Stimulated activated CD4-positive, alpha-beta T cell treated with anti-CD3 and anti-CD28 coated beads, Interleukin-4, amount 100 ng/mL, for 1 hour (primary cell): ENCODE measurements around the gene GPD2.
"Not testable (repeated sequence)": the region's sequence is repeated elsewhere in the genome, so short reads cannot be mapped to it uniquely, and the experiment has no call there.

Source experiments
- DNase-seq: peaks from one replicate; pipeline ENCODE4 v3.0.0-alpha.2; 2020

Gene GPD2

DNA sequence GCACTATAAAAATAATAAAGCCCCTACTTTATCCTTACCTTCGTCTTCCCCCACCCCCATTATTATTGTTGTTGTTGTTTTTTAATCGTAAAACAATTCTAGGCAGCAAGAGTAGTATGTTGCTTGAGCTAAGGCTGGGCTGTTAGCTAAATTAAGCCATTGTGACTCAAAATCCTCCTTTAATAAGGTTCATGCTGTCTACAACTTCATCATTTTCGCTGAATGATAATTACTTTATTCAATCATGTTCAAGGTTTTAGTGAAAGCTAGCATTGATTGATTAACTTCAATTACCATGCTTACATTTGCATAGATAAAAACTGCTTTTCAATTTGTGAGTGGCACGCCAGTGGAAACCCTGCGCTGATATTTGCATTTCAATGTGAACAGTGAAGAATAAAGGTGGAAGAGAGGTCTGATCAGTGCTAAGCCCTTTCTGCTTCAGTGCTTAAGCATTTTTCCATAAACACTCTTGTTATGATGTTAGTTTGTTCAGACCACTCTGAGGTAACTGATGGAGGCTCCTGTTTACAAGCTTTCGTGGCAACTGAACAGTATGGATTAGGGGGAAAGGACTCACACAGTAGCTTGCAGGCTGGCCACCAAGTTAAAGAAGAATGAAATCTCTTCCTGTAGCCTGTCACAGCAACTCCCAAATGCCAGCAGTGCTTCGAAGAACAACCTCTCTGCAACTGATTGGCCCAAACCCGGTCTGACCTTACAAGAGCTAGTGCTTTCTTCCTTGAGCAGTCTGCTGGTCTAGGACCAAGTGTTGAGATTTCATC, 156.8 kb downstream of the GPD2 start:
- no peak for DNase-seq

DNA sequence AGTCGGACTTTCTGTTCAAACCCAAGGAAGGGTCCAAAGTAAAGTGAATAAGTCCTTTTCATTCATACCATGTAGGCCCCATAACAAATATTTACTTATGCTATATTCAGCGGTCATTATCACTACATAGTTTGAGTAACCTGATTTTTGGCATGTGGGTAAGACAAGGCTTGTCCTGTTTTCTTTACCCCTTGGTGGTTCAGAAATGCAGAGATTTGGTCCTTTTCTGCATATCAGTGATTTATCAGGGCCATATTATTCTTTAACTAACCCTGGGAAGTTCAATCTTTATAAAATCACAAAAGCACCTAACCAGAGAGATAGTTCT, 157.4 kb downstream of the GPD2 start:
- no peak for DNase-seq

DNA sequence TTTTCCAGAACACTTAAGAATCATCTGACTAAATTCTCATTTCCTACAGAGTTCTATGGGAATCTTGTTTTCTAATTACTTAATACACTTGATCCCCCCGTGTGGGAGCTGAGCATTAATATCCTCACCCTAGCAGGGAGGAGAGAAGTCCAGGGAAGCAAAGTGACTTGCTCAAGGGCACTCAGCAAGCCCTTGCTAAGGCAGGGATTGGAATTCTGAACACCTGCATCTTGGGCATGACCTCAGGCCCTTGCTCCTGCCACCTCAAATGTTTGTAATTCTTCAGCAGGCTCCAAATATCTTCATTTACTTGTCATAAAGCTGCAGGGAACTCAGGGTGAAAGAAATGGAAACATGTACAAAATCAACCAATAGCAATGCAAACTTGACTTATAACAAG, 162.4 kb downstream of the GPD2 start:
- no peak for DNase-seq

DNA sequence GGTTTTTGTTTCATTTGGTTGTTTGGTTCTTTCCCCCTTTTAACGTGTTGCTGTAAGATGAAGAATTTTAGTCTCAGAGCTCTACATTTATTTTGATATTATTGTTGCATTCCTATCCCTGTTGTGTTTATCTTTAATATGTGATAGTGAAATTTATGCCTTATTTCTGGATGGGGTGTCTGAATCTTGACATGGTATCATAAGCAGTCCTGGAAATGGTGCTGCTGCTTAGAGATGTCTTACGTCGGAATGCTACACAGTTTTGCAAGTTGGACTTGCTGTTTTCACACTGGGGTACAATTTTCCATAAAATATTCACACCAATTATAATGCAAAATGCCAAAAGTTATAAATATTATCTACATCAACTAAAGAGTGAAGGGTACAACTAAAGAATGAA, 164.0 kb downstream of the GPD2 start:
- DNase-seq: no peak

DNA sequence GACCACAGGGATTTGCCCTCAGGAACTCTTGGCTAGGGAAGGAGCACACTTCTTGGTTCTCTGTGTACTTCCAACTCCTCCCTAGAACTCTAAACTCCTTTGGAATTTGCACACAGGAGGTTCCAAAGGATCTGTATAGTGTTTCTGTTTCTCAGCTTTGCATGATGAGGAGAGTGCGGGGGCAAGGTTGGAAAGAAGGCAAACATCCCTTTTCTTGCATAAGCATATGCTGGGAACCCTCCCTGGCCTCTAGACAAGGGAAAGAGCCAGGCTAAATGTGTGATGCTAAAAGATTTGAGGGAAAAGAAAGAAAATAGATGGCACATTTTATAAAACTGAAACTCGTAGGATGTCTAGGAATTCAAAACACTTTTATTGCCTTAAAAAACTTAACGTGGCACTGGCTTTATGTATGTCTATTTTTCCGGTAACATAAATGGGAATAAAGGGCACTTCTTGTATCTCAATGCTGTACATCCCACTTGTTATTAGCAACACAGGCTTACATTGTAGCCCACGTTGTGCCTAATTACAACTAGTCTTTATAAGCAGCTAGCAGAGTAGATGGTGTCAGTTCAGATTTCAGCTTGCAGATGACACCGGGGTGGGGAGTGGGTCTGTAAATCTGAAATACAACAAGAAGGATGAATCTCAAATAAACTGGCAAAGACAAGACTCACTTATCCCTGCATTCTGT, 165.8 kb downstream of the GPD2 start:
- DNase-seq: no peak

DNA sequence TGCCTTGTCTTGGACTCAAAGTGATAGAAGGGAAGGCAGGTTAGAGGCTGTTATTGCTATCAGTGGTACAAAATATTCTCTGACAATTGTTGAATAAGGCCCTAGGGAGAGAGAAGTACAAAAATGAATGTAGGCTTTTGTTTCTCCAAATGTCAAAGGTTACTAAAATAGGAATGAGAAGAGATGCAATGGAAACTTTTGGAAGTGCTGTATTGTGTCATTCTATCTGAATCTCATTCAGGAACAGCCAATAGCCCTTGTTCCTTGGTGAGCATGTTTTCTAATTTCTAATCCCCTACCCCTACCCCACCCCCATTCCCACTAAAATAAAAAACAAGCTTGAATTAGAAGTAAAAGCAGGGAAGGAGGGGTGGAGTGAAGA, 166.4 kb downstream of the GPD2 start:
- no peak for DNase-seq

DNA sequence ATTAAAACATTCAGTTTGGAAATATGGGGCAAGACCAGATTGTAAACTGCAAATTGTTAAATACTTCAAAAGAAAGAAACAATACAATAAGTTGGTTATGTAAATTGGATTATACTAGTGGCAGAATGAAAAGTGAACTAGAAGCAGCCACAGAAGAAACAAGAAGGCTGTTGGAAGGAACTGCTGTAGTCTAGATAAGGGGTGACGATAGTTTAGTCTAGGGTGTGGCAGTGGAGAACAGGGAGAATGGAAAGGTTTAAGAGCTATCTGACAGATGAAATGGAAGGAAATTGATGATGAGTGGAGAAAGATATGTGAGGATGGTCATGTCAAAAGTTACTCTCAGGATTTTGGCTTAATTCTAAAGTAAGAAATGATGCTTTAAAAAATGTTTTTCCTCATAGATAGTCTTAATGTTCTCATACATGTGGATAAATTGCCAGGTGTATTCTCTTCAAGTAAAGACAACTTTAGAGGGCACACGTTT, 179.7 kb downstream of the GPD2 start:
- no peak for DNase-seq

DNA sequence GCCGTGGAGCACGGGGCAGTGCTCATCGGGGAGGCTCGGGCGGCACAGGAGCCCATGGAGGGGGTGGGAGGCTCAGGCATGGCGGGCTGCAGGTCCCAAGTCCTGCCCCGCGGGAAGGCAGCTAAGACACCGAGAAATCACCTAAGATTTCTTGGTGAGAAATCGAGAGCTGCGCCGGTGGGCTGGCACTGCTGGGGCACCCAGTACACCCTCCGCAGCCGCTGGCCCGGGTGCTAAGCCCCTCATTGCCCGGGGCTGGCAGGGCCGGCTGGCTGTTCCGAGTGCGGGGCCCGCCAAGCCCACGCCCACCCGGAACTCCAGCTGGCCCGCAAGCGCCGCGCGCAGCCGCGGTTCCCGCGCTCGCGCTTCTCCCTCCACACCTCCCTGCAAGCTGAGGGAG, 181.9 kb downstream of the GPD2 start:
- DNase-seq: not testable (repeated sequence)

DNA sequence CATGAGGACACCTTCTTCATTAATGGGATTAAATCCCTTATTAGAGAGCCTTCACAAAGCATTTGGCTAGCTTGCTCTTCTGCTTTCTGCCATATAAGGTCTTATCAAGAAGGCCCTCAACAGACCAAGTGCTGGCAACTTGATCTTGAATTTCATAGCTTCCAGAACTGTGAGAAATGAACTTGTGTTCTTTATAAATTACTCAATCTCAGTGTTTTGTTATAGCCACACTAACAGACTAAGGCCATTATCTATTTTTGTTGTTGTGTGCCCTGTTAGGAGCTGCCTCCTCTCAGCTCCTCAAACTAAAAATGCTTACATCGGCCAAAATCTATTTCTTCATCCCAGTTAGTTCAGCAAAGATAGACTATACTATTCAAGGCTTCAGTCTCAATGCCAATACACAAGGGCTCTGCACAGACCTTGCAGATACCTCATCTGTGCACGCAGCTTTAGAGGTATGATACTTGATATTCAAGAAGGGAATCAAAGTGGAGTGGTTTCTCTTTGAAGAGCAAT, 182.9 kb downstream of the GPD2 start:
- no peak for DNase-seq

DNA sequence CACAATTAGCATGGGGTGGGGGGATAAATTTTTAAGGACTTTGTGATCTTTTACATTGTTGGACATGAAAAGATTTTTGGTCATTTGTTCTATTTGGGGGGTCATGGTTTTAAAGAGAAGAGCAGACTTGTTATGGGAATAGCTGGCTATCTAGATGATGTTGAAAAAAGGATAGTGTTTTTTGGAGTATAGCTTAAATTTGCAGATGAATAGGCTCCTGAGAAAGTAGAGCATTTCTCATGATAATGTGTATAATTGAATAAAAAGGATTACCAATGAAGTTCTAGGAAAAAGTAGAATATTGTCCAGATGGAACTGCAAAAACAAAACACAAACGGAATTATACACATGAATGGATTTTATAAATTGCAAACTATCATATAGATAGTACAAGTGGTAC, 186.3 kb downstream of the GPD2 start:
- DNase-seq: no peak

DNA sequence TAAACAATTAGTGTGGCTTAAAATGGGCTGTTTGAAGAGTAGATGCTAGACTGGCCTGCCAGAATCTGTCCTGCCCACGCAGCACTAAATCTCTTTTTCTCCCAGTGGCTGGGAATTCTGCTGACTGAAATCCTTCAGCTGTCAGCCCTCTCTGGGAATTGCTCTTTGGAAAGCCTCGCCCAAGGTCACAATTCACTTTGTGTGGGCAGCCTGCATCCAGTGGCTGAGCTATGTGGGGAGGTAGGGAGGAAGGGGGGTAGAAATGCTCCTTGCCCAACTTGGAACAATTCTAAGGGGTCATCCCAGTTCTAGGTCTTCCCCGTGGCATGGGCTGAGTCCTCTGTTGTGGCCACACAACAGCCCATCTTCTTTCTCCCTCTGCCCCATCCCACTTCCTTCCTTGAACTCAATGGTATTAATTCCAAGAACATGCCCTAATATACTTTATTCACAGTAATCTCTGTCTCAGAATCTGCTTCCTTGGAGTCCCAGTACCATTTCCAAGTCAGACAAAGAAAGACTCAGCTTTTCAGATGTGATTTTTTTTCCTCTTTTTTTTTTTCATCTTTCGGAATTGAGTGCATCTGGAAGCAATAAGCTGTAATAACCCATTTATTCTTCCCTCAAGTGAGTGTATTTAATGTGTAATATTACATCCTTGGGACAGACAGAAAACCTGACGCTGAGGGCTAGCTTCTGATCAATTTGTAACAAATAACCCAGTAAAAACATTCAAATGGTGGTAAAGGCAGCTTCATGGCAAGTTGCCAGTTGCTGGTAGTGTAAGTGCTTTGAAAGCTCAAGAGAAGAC, 189.4 kb downstream of the GPD2 start:
- no peak for DNase-seq

DNA sequence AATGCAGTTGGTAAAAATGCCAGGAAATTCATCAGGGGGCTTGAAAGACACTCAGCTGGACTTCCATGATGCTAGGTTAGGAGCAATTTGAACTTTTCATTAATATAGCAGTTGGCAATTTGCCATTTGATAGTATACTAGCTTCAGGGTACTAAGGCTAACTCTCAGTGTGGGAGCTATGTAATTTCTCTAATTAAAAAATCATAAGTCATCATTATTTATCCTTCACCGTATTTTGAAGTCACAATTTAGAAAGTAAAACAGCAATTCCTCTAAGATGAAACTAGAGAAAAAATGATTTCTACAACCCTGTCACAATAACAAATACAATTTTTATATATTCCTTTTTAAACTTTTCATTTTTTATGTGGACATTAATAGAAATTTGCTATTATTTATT, 190.8 kb downstream of the GPD2 start:
- DNase-seq: no peak

DNA sequence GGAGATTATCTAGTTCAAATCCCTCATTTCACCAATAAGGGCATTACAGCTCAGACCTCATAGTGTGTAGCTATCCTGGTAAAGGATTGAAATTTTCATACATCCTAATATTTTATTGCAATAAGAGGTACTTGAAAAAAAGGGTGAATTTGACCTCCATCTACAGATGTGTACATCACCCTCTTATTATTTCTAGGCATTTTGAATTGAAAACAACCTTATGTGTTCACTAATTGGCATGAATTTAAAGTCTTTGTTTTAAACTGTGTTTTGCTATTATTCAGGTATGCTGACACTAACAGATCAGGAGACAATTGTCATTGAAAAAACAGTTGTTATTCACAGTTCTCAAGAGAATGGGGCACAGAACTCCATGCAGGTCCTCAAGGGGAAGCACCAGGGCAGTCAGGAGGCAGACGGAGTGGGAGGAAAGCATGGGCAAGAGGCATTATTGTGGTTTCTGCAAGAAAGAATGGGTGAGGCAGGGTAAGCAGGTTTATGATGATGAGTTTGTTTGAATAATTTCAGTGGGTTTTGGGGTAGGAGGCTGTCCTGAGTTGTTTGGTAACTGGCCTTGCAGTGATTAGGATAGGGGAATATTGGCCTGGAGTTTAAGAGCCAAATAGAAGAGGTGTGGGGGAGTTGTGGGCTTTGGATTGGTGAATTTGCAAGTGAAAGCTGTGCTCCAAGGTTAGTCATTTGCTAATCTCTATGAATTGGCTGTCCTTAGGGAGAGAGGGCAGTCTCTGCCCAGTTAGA, 194.6 kb downstream of the GPD2 start:
- no peak for DNase-seq

DNA sequence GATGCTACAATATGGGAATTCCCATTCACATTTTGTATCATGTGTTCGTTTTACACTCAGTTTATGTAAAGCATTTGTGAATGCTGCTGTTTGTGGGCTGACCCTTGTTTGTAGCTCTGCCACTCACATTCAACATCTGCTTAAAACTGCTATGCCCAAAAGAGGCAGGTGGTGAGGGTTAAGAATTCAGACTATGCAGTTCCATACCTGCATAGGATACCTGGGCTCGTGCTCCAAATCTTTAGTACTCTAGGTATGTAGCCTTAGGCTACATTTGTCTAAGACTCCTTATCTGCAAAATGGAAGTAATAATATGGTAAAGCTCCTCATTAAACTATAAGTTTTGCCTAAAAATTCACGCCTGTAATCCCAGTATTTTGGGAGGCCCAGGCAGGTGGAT, 199.5 kb downstream of the GPD2 start:
- DNase-seq: no peak
